ENCODE measurements around the gene CAMTA1. TPM values are rescaled to one million over a fixed set of nuclear protein-coding genes. Genes with fewer than 3 reads are reported as not detected.
A peak's percentile ranks its signal among the peaks of the same experiment; 100 is the strongest.

Gene CAMTA1
- total RNA-seq, 1 donor from 2014 or later, result 268 TPM

DNA sequence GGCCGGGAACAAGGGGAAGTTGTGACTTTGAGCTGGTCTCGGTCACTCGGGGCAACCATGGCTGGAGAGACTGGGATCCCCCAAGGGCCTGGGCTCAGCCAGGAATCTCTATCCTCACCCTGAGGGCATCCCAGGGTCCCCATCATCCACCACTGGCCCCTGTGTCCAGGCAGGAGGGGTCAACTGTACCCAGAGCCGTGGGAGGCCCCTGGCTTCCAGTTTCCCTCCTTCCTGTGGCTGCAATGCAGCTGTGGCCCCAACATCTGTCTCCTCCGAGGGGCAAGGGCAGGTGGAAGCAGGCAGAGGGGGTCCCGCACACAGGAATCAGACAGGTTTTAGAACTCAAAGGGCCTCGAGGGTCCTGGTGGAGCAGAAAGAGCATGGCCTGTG is 653.1 kb downstream of the CAMTA1 start:
- no peaks in the 10 kb centered on the region for H3K9me3 ChIP-seq (ENCODE audit: low read depth)
- no peaks in the 10 kb centered on the region for H4K20me1 ChIP-seq (ENCODE audit: low read depth)
- H3K27me3 Mint-ChIP-seq (ENCODE audit: insufficient read depth, low read depth), result peaks cover 3% of the 10 kb centered on the region
- no peaks in the 10 kb centered on the region for H3K36me3 ChIP-seq
- no peak overlapping the region for H2AFZ ChIP-seq (replicated peaks)
- no peak overlapping the region for H3K4me2 ChIP-seq
- no peaks in the 10 kb centered on the region for H3K9me3 Mint-ChIP-seq
- no peaks in the 10 kb centered on the region for H3K36me3 Mint-ChIP-seq
- DNase-seq (ENCODE audit: low spot score), result no peak
- H3K79me2 ChIP-seq (ENCODE audit: low read depth), result no peaks in the 10 kb centered on the region
- no peak overlapping the region for H3K4me3 ChIP-seq
- no peak overlapping the region for H3K27ac ChIP-seq
- no peak overlapping the region for H3K9ac ChIP-seq
- no peak overlapping the region for H3K4me3 Mint-ChIP-seq
- H3K27ac Mint-ChIP-seq, result no peak overlapping the region
- TF ChIP-seq EZH2 (IDR thresholded peaks at IDR 0.05) (no peak), EZH2phosphoT487 (IDR thresholded peaks at IDR 0.05) (no peak)
- TF ChIP-seq, protein P1, sequence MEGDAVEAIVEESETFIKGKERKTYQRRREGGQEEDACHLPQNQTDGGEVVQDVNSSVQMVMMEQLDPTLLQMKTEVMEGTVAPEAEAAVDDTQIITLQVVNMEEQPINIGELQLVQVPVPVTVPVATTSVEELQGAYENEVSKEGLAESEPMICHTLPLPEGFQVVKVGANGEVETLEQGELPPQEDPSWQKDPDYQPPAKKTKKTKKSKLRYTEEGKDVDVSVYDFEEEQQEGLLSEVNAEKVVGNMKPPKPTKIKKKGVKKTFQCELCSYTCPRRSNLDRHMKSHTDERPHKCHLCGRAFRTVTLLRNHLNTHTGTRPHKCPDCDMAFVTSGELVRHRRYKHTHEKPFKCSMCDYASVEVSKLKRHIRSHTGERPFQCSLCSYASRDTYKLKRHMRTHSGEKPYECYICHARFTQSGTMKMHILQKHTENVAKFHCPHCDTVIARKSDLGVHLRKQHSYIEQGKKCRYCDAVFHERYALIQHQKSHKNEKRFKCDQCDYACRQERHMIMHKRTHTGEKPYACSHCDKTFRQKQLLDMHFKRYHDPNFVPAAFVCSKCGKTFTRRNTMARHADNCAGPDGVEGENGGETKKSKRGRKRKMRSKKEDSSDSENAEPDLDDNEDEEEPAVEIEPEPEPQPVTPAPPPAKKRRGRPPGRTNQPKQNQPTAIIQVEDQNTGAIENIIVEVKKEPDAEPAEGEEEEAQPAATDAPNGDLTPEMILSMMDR (IDR thresholded peaks at IDR 0.05), result no peak
- peaks cover 16% of the 10 kb centered on the region for H3K4me1 Mint-ChIP-seq
- no peaks in the 10 kb centered on the region for H3F3A ChIP-seq (ENCODE audit: low read depth)
- no peaks in the 10 kb centered on the region for H3K4me1 ChIP-seq
- no peaks in the 10 kb centered on the region for H3K27me3 ChIP-seq

DNA sequence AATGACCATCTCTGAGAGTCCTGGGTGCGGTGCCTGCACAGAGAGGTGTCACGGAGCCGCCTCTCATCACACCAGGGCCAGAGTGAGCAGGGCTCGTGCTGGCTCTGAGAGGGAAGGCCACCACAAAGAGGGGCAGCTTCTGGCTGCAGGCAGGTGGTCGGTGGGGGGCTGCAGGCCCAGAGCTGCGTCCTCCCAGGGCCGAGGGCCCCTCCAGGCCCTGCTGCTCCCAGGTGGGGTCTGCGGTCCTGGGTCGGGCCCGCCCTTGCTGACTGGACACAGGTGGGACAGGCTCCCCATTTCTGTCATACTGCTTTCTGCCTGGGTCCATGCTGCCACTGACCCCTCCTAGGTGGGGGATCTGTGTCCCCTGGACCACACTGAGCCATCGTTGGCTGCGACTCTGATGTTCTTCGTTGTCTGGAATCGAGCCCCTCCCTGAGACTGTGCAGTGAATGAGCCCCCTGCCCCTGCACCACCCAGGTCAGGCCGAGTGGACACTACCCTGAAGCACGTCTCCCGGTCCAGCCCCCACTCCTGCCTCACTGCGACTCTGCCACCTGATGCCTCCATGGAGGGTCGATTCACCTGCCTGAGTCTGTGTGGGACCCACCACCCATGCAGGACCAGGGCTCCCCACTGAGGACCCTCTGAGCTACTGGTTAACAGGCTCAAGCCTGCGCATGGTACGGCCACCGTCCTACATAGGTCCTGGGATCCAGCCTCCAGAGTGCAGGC is 653.8 kb downstream of the CAMTA1 start:
- H3K4me3 Mint-ChIP-seq, result no peak overlapping the region
- no peaks in the 10 kb centered on the region for H3K36me3 Mint-ChIP-seq
- no peaks in the 10 kb centered on the region for H3K9me3 Mint-ChIP-seq
- no peaks in the 10 kb centered on the region for H3K79me2 ChIP-seq (ENCODE audit: low read depth)
- H3K4me1 Mint-ChIP-seq, result peaks cover 16% of the 10 kb centered on the region
- H3K9ac ChIP-seq, result no peak overlapping the region
- H3K4me3 ChIP-seq, result no peak overlapping the region
- no peak for TF ChIP-seq EZH2phosphoT487 (IDR thresholded peaks at IDR 0.05)
- no peak for TF ChIP-seq EZH2 (IDR thresholded peaks at IDR 0.05)
- TF ChIP-seq, protein P1 (IDR thresholded peaks at IDR 0.05), result no peak
- H2AFZ ChIP-seq (replicated peaks), result no peak overlapping the region
- H3K4me2 ChIP-seq, result no peak overlapping the region
- no peaks in the 10 kb centered on the region for H3K36me3 ChIP-seq
- H3K27me3 ChIP-seq, result no peaks in the 10 kb centered on the region
- H3K27ac Mint-ChIP-seq, result peak overlapping the region; percentile 37
- H3K9me3 ChIP-seq (ENCODE audit: low read depth), result no peaks in the 10 kb centered on the region
- no peak overlapping the region for H3K27ac ChIP-seq
- no peak for DNase-seq (ENCODE audit: low spot score)
- no peaks in the 10 kb centered on the region for H3K4me1 ChIP-seq
- H4K20me1 ChIP-seq (ENCODE audit: low read depth), result no peaks in the 10 kb centered on the region
- no peaks in the 10 kb centered on the region for H3F3A ChIP-seq (ENCODE audit: low read depth)
- peaks cover 3% of the 10 kb centered on the region for H3K27me3 Mint-ChIP-seq (ENCODE audit: insufficient read depth, low read depth)

DNA sequence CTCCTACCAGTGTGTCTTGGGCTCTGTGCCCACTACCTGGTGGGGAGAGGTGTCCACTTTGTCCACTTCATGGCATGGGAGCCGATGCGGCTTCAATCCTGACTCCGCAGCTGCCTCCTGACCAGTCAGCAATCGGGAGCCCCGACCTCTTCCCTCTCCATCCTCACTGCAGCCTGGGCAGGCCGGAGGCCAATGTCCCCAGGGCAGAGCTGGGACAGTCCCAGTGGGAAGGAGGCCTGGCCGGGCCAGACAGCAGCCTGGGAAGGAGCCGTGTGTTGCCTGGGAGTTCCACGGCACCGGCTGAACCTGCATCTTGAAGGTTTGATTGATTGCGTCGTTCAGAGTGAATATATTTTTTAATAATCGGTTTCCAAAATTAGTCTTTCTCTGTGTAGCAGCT is 654.9 kb downstream of the CAMTA1 start:
- no peaks in the 10 kb centered on the region for H3K9me3 Mint-ChIP-seq
- H3K79me2 ChIP-seq (ENCODE audit: low read depth), result no peaks in the 10 kb centered on the region
- no peak overlapping the region for H3K4me2 ChIP-seq
- no peaks in the 10 kb centered on the region for H3K4me1 ChIP-seq
- DNase-seq (ENCODE audit: low spot score), result no peak
- no peaks in the 10 kb centered on the region for H3K36me3 ChIP-seq
- H3K36me3 Mint-ChIP-seq, result no peaks in the 10 kb centered on the region
- H3K27me3 ChIP-seq, result no peaks in the 10 kb centered on the region
- H3K4me1 Mint-ChIP-seq, result peaks cover 16% of the 10 kb centered on the region
- H3K27ac ChIP-seq, result no peak overlapping the region
- no peak overlapping the region for H3K4me3 ChIP-seq
- H2AFZ ChIP-seq (replicated peaks), result no peak overlapping the region
- H3K4me3 Mint-ChIP-seq, result no peak overlapping the region
- no peaks in the 10 kb centered on the region for H3K9me3 ChIP-seq (ENCODE audit: low read depth)
- H3K27ac Mint-ChIP-seq, result no peak overlapping the region
- no peak overlapping the region for H3K9ac ChIP-seq
- no peaks in the 10 kb centered on the region for H4K20me1 ChIP-seq (ENCODE audit: low read depth)
- no peaks in the 10 kb centered on the region for H3F3A ChIP-seq (ENCODE audit: low read depth)
- peaks cover 5% of the 10 kb centered on the region for H3K27me3 Mint-ChIP-seq (ENCODE audit: insufficient read depth, low read depth)
- TF ChIP-seq EZH2phosphoT487 (IDR thresholded peaks at IDR 0.05) (no peak), EZH2 (IDR thresholded peaks at IDR 0.05) (no peak)
- TF ChIP-seq, protein P1 (IDR thresholded peaks at IDR 0.05), result no peak

Measured in neural progenitor cell (in vitro differentiated cells).